ENCODE measurements around the gene HPCAL1.

Gene HPCAL1

DNA sequence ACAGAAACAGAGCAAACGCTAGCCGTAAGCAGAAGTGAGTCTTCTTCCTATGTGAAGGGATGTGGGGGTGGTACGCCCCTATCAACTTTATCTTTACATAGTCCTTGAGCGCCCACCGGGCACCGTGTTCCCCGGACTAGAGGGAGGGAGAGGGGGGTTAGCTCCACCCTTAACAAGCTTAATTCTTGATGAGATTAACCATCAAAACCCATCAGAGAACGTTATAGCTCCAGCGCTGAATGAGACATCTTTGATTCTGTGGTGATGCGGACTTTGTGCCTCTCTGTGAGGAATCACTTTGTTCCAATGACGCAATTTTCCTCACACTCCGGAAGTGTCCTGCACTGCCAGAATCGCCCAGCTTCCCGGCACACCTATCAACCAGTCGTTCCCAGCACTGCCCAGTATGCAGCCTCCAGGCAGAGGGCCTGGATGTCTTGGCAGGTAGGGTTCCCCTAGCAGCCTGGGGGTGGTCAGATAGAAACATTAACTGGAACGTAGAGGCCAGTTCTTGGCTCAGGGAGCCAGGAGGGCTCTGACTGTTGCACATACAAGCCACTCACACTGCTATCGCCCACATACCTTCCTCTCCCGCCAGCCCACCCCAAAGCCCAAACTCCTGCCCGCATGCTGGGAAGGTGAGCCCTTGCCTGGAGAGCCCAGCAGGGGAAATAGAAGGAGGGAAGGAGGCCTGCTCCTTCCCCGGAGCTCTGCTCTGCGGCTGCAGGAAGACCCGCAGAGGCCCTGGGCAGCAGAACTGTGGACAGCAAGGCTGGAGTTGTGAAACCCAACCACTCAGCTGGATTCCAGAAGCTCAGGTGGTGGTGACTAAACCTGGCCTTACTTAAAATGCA lies 147.4 kb downstream of the HPCAL1 start:
- ChIA-PET POLR2A (no interaction called here), CTCF (interaction anchor here (1.1 to 1.2 kb wide), 2 partner anchors 15 to 16 kb away, joined by 4 read pairs; no protein-coding TSS in a partner anchor)
- peak in 1 of 3 donors; percentile 14 for DNase-seq
- Histone ChIP-seq H3K4me3 (ENCODE audit: control insufficient read depth in 1 of 7, extremely low read depth in 1 of 7, insufficient read depth in 4 of 7, low read depth in 2 of 7, low read length in 6 of 7) (no peak overlapping the region), H3K27me3 (replicated peaks in 2 of 5; ENCODE audit: control insufficient read depth in 4 of 5, insufficient read depth in 5 of 5, low read length in 4 of 5) (no peaks in the 10 kb centered on the region), H3K27ac (ENCODE audit: insufficient read depth in 1 of 2, low read depth in 1 of 2, low read length in 2 of 2, poor library complexity in 1 of 2, severe bottlenecking in 2 of 2) (no peak overlapping the region), H3K4me1 (ENCODE audit: control extremely low read depth in 1 of 4, control insufficient read depth in 4 of 4, insufficient read depth in 4 of 4, low read length in 3 of 4) (peaks cover 12 to 28% (median 25%) of the 10 kb centered on the region in 4 experiments), H3K9me3 (ENCODE audit: control extremely low read depth in 1 of 5, control insufficient read depth in 4 of 5, insufficient read depth in 2 of 5, low read depth in 1 of 5, low read length in 4 of 5) (no peaks in the 10 kb centered on the region), H3K36me3 (ENCODE audit: control insufficient read depth in 4 of 4, insufficient read depth in 4 of 4, low read length in 3 of 4) (peaks cover 0 to 3% (median 1%) of the 10 kb centered on the region in 4 experiments)
- WGBS (ENCODE audit: insufficient coverage) = 95% methylated on average over 15 of the region's 22 CpGs

DNA sequence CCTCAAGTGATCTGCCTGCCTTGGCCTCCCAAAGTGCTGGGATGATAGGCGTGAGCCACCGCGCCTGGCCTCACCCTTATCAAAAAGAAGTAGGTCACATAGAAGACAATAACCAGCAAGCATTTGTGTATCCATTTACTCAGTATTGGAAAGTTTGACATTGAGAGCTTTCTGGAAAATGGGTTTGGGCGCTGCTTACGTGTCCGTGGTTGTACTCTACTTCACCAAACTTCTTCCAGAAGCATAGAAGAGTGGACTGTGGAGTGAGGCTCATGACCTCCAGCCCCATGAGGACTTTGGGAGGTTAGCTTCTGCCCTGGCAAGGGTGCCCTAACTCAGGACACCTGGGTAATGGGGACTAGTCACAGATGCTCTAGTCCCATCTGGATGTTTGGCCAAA lies 149.1 kb downstream of the HPCAL1 start:
- no peaks in the 10 kb centered on the region for H3K9me3 ChIP-seq (ENCODE audit: control extremely low read depth in 1 of 5, control insufficient read depth in 4 of 5, insufficient read depth in 2 of 5, low read depth in 1 of 5, low read length in 4 of 5)
- no peak for DNase-seq
- 100% methylated on average over 1 of the region's 6 CpGs for WGBS (ENCODE audit: insufficient coverage)
- H3K27ac ChIP-seq (ENCODE audit: insufficient read depth in 1 of 2, low read depth in 1 of 2, low read length in 2 of 2, poor library complexity in 1 of 2, severe bottlenecking in 2 of 2) = no peak overlapping the region
- H3K27me3 ChIP-seq (replicated peaks in 2 of 5; ENCODE audit: control insufficient read depth in 4 of 5, insufficient read depth in 5 of 5, low read length in 4 of 5) = peaks cover 0 to 2% (median 0%) of the 10 kb centered on the region in 5 experiments
- CTCF ChIA-PET = no interaction called here
- H3K36me3 ChIP-seq (ENCODE audit: control insufficient read depth in 4 of 4, insufficient read depth in 4 of 4, low read length in 3 of 4) = no peaks in the 10 kb centered on the region
- POLR2A ChIA-PET = no interaction called here
- peaks cover 6 to 22% (median 18%) of the 10 kb centered on the region in 4 experiments for H3K4me1 ChIP-seq (ENCODE audit: control extremely low read depth in 1 of 4, control insufficient read depth in 4 of 4, insufficient read depth in 4 of 4, low read length in 3 of 4)
- no peak overlapping the region for H3K4me3 ChIP-seq (ENCODE audit: control insufficient read depth in 1 of 7, extremely low read depth in 1 of 7, insufficient read depth in 4 of 7, low read depth in 2 of 7, low read length in 6 of 7)

DNA sequence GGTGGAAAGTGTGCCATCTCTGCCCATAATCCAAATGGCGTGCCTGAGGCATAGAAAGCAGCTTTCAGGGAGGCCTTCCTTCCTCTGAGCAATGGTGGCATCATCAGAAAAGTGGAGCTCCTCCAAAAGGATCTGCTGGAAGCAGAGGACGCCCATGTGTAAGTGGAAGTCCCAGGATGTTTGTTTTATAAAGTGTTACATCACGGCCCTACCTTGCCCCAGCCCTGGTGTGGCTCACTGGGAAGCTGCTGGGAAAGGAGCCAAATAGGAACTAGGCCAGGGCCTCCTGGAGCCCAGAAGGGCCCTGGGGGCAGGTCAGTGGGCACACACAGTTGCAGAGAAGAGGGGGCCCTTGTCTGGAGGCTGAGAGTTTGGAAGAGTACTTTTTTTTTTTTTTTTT lies 149.6 kb downstream of the HPCAL1 start:
- POLR2A ChIA-PET = no interaction called here
- CTCF ChIA-PET = no interaction called here
- 84% methylated on average over 3 of the region's 3 CpGs for WGBS (ENCODE audit: insufficient coverage)

DNA sequence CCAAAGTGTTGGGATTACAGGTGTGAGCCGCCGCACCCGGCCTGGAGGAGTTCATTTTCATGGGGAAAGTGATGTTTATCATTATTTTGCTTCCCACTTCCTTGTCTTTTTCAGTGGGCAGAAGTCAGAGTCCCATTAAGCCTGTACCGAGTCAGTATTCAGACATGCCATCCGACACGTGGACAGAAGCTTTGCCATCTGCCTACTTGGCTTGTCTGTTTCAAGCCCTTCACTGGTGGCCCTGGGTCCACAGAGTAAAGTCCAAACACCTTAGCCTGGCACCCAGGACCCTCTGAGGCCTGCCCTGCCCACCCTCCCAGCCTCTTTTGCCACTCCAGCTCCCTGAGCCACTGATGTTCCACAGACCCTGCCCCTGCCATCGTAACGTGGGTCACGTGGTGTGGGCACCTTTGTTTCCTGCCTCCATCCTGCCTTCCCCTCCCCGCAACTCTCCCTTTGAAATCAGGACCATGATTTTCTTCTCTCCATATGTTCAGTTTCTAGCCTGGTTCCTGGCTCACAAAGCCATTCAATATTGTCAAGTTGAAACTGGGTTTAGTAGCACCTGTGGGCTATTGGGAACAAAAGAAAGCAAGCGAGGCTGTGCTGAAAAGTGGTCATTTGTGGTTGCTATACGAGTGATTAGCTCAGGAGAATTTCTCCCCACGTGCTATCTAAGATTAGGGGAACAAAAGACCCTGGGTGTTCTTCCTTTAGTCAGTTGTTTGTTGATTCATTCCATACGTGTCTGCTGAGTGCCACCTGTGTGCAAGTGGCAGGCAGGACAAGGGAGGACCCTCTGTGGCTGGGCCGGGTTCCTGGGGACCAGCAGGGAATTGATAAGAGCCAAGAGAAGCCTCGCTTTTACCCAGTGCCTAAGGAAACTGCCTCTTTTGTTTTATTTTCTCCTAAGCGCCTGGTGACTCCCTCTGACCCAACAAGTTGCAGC lies 150.5 kb downstream of the HPCAL1 start:
- peaks cover 0 to 5% (median 0%) of the 10 kb centered on the region in 5 experiments for H3K27me3 ChIP-seq (replicated peaks in 2 of 5; ENCODE audit: control insufficient read depth in 4 of 5, insufficient read depth in 5 of 5, low read length in 4 of 5)
- peaks cover 0 to 13% (median 9%) of the 10 kb centered on the region in 4 experiments for H3K4me1 ChIP-seq (ENCODE audit: control extremely low read depth in 1 of 4, control insufficient read depth in 4 of 4, insufficient read depth in 4 of 4, low read length in 3 of 4)
- no peak overlapping the region for H3K27ac ChIP-seq (ENCODE audit: insufficient read depth in 1 of 2, low read depth in 1 of 2, low read length in 2 of 2, poor library complexity in 1 of 2, severe bottlenecking in 2 of 2)
- H3K9me3 ChIP-seq (ENCODE audit: control extremely low read depth in 1 of 5, control insufficient read depth in 4 of 5, insufficient read depth in 2 of 5, low read depth in 1 of 5, low read length in 4 of 5) = no peaks in the 10 kb centered on the region
- ChIA-PET POLR2A (no interaction called here), CTCF (no interaction called here)
- no peak overlapping the region for H3K4me3 ChIP-seq (ENCODE audit: control insufficient read depth in 1 of 7, extremely low read depth in 1 of 7, insufficient read depth in 4 of 7, low read depth in 2 of 7, low read length in 6 of 7)
- no peak for DNase-seq
- 93% methylated on average over 16 of the region's 17 CpGs for WGBS (ENCODE audit: insufficient coverage)
- H3K36me3 ChIP-seq (ENCODE audit: control insufficient read depth in 4 of 4, insufficient read depth in 4 of 4, low read length in 3 of 4) = no peaks in the 10 kb centered on the region

More for the DNA sequence above, 149.6 kb downstream of the HPCAL1 start:
- no peaks in the 10 kb centered on the region for H3K9me3 ChIP-seq (ENCODE audit: control extremely low read depth in 1 of 5, control insufficient read depth in 4 of 5, insufficient read depth in 2 of 5, low read depth in 1 of 5, low read length in 4 of 5)
- no peak for DNase-seq
- H3K4me1 ChIP-seq (ENCODE audit: control extremely low read depth in 1 of 4, control insufficient read depth in 4 of 4, insufficient read depth in 4 of 4, low read length in 3 of 4) = peaks cover 1 to 18% (median 14%) of the 10 kb centered on the region in 4 experiments
- no peaks in the 10 kb centered on the region for H3K36me3 ChIP-seq (ENCODE audit: control insufficient read depth in 4 of 4, insufficient read depth in 4 of 4, low read length in 3 of 4)
- H3K4me3 ChIP-seq (ENCODE audit: control insufficient read depth in 1 of 7, extremely low read depth in 1 of 7, insufficient read depth in 4 of 7, low read depth in 2 of 7, low read length in 6 of 7) = no peak overlapping the region
- H3K27ac ChIP-seq (ENCODE audit: insufficient read depth in 1 of 2, low read depth in 1 of 2, low read length in 2 of 2, poor library complexity in 1 of 2, severe bottlenecking in 2 of 2) = no peak overlapping the region
- H3K27me3 ChIP-seq (replicated peaks in 2 of 5; ENCODE audit: control insufficient read depth in 4 of 5, insufficient read depth in 5 of 5, low read length in 4 of 5) = peaks cover 0 to 2% (median 0%) of the 10 kb centered on the region in 5 experiments

DNA sequence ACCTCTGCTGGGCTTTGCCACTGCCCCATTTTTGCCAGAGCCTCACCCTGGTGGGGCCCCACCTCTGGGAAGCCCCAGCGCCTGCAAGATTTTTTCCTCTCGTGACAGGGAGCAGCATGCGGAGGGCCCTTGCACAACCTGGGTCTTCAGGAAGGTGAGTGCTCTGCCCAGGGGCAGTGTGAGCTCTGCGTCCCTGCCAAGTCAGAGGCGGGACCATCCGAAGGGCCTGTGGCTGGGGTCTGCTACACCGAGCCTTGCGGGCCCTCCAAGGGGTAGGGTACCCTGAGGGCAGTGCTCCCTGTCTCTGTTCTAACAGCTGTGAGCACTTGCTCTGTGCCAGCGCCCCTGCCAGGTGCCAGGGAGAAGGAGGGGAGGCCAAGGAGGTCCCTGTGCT lies 151.2 kb downstream of the HPCAL1 start:
- Histone ChIP-seq H3K27ac (ENCODE audit: insufficient read depth in 1 of 2, low read depth in 1 of 2, low read length in 2 of 2, poor library complexity in 1 of 2, severe bottlenecking in 2 of 2) (no peak overlapping the region), H3K36me3 (ENCODE audit: control insufficient read depth in 4 of 4, insufficient read depth in 4 of 4, low read length in 3 of 4) (no peaks in the 10 kb centered on the region), H3K27me3 (replicated peaks in 2 of 5; ENCODE audit: control insufficient read depth in 4 of 5, insufficient read depth in 5 of 5, low read length in 4 of 5) (peaks cover 0 to 5% (median 0%) of the 10 kb centered on the region in 5 experiments), H3K9me3 (ENCODE audit: control extremely low read depth in 1 of 5, control insufficient read depth in 4 of 5, insufficient read depth in 2 of 5, low read depth in 1 of 5, low read length in 4 of 5) (no peaks in the 10 kb centered on the region), H3K4me1 (ENCODE audit: control extremely low read depth in 1 of 4, control insufficient read depth in 4 of 4, insufficient read depth in 4 of 4, low read length in 3 of 4) (peaks cover 0 to 9% (median 5%) of the 10 kb centered on the region in 4 experiments), H3K4me3 (ENCODE audit: control insufficient read depth in 1 of 7, extremely low read depth in 1 of 7, insufficient read depth in 4 of 7, low read depth in 2 of 7, low read length in 6 of 7) (no peak overlapping the region)
- no peak for DNase-seq
- ChIA-PET CTCF (interaction anchor here (0.6 kb wide), 1 partner anchor 1209 kb away, joined by 3 read pairs; no protein-coding TSS in a partner anchor), POLR2A (no interaction called here)
- 97% methylated on average over 8 of the region's 9 CpGs for WGBS (ENCODE audit: insufficient coverage)

DNA sequence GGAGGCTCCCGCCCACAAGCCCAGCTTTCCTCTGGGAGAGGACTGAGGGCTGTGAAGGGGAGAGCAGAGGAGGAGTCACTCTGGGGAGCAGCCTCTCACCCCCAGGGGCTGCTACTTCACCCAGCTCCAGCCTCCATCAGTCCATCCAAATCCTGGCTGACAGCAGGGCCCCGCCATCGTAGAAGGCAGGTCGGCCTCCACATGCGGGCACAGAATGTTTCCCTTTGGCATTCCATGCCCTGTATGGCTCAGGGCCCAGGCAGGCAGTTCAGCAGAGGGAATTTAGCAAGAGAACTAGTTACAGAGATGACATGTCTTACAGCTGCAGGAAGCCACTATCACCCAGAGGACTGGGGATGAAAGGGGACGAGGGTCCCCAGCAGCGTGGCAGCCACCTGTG lies 151.8 kb downstream of the HPCAL1 start:
- WGBS (ENCODE audit: insufficient coverage) = 97% methylated on average over 5 of the region's 7 CpGs
- Histone ChIP-seq H3K27ac (ENCODE audit: insufficient read depth in 1 of 2, low read depth in 1 of 2, low read length in 2 of 2, poor library complexity in 1 of 2, severe bottlenecking in 2 of 2) (no peak overlapping the region), H3K9me3 (ENCODE audit: control extremely low read depth in 1 of 5, control insufficient read depth in 4 of 5, insufficient read depth in 2 of 5, low read depth in 1 of 5, low read length in 4 of 5) (no peaks in the 10 kb centered on the region), H3K27me3 (replicated peaks in 2 of 5; ENCODE audit: control insufficient read depth in 4 of 5, insufficient read depth in 5 of 5, low read length in 4 of 5) (peaks cover 0 to 7% (median 0%) of the 10 kb centered on the region in 5 experiments), H3K36me3 (ENCODE audit: control insufficient read depth in 4 of 4, insufficient read depth in 4 of 4, low read length in 3 of 4) (no peaks in the 10 kb centered on the region), H3K4me1 (ENCODE audit: control extremely low read depth in 1 of 4, control insufficient read depth in 4 of 4, insufficient read depth in 4 of 4, low read length in 3 of 4) (peaks cover 0 to 4% (median 0%) of the 10 kb centered on the region in 4 experiments), H3K4me3 (ENCODE audit: control insufficient read depth in 1 of 7, extremely low read depth in 1 of 7, insufficient read depth in 4 of 7, low read depth in 2 of 7, low read length in 6 of 7) (no peak overlapping the region)
- ChIA-PET POLR2A (no interaction called here), CTCF (interaction anchor here (0.6 kb wide), 1 partner anchor 1208 kb away, joined by 3 read pairs; no protein-coding TSS in a partner anchor)
- no peak for DNase-seq
